ENCODE data around the gene CPNE1. TPM values are rescaled to one million over a fixed set of nuclear protein-coding genes. Genes with fewer than 3 reads are reported as not detected.

Gene CPNE1
- total and polyA plus RNA-seq, 2 of the 8 experiments (the other 6 are each of a cell fraction or from before 2014, with no cell fraction given) = 294 to 346 TPM

GRCh38 chr20:35619196-35620095 lies 45.3 kb downstream of the CPNE1 start:
- Histone ChIP-seq H3K4me2 (ENCODE audit: insufficient read depth in 1 of 2, low read depth in 2 of 2, low read length in 2 of 2) (peak overlapping the region; percentile 78 to 96), H3K23ac (ENCODE audit: insufficient read length) (no peak overlapping the region), H3K4me3 (ENCODE audit: extremely low read depth in 1 of 4, insufficient read depth in 2 of 4, low read depth in 3 of 4, low read length in 4 of 4) (peak overlapping the region; percentile 44 to 63 (median 55)), H3K4me1 (replicated peaks in 1 of 4; ENCODE audit: control insufficient read depth in 3 of 4, insufficient read depth in 4 of 4, low read length in 3 of 4) (peaks cover 0 to 19% (median 8%) of the 10 kb centered on the region in 4 experiments; a peak in 6 of 7 replicates), H3K27me3 (replicated peaks in 1 of 4; ENCODE audit: control insufficient read depth in 3 of 4, extremely low read depth in 1 of 4, insufficient read depth in 3 of 4, low read length in 3 of 4) (peaks cover 0 to 8% (median 7%) of the 10 kb centered on the region in 4 experiments; a peak in 3 of 7 replicates), H4K5ac (ENCODE audit: insufficient read length, low read depth, low read length) (peak overlapping the region; percentile 61), H2BK20ac (ENCODE audit: low read length) (no peak overlapping the region), H3K23me2 (ENCODE audit: low read depth, low read length) (peaks cover 12% of the 10 kb centered on the region; the same call in 1 of the 2 replicates), H2AK5ac (ENCODE audit: low read depth, low read length) (no peak overlapping the region), H2BK15ac (ENCODE audit: low read length) (peak overlapping the region; percentile 95; the same call in 1 of the 2 replicates), H3K27ac (ENCODE audit: low read depth, low read length) (no peak overlapping the region), H3K79me1 (ENCODE audit: low read depth, low read length) (no peaks in the 10 kb centered on the region), H3K14ac (ENCODE audit: insufficient read length) (no peak overlapping the region), H2BK12ac (ENCODE audit: low read depth, low read length) (0 out of 2 replicates have a peak overlapping the region, but pooled peaks have one; percentile 27), H3K56ac (replicated peaks; ENCODE audit: insufficient read length, low read depth, low read length) (peak overlapping the region; percentile 77), H3K4ac (replicated peaks; ENCODE audit: insufficient read length, low read depth, low read length) (no peak overlapping the region), H4K20me1 (replicated peaks in 1 of 2; ENCODE audit: control insufficient read depth in 1 of 2, insufficient read depth in 2 of 2, low read length in 2 of 2) (no peaks in the 10 kb centered on the region), H2BK120ac (replicated peaks; ENCODE audit: low read depth, low read length) (no peak overlapping the region), H4K91ac (replicated peaks; ENCODE audit: insufficient read length, low read length) (no peak overlapping the region), H3K18ac (ENCODE audit: extremely low read depth, low read length) (peak overlapping the region; percentile 62), H4K8ac (ENCODE audit: extremely low read depth, insufficient read depth, low read length) (peak overlapping the region; percentile 91), H2AFZ (ENCODE audit: low read length) (0 out of 2 replicates have a peak overlapping the region, but pooled peaks have one; percentile 36), H3K9ac (replicated peaks in 1 of 4; ENCODE audit: extremely low read depth in 1 of 4, low read depth in 3 of 4, low read length in 3 of 4) (peak overlapping the region in 2 of 4 experiments; percentile 61 to 70; a peak in 4 of 7 replicates), H2BK5ac (ENCODE audit: low read depth, low read length) (peak overlapping the region; percentile 61; the same call in 1 of the 2 replicates), H3K79me2 (ENCODE audit: control insufficient read depth in 1 of 2, insufficient read depth in 2 of 2, low read length in 2 of 2) (no peaks in the 10 kb centered on the region), H3K36me3 (ENCODE audit: control insufficient read depth in 2 of 4, insufficient read depth in 4 of 4, low read length in 3 of 4) (peaks cover 0 to 2% (median 0%) of the 10 kb centered on the region in 4 experiments; a peak in 1 of 8 replicates), H3K9me3 (ENCODE audit: insufficient read depth in 2 of 2, low read depth in 1 of 2, low read length in 1 of 2) (no peaks in the 10 kb centered on the region)
- FAIRE-seq = no peak
- peak; percentile 73 to 95 for DNase-seq (ENCODE audit: low read depth in 1 of 2, low spot score in 2 of 2)
- CTCF ChIA-PET (ENCODE audit: partially characterized antibody) = interaction anchor here (0.5 to 10.1 kb wide), 30 partner anchors 9 to 343 kb away, joined by 3 to 121 read pairs (median 4); partner anchors contain the start of genes CPNE1, RBM12 and SCAND1
- POLR2A ChIA-PET (ENCODE audit: partially characterized antibody) = interaction anchor here (0.6 to 4.8 kb wide), 17 partner anchors 12 to 165 kb away, joined by 3 to 28 read pairs (median 4); partner anchors contain the start of genes CPNE1, ERGIC3, PHF20 and RBM12
- WGBS, 2 experiments (ENCODE audit: extremely low coverage in 1 of 2, insufficient coverage in 1 of 2, insufficient read length in 1 of 2, insufficient replicate concordance in 2 of 2, low coverage in 1 of 2, low lambda C conversion rate in 2 of 2, missing lambda C conversion rate in 1 of 2) = 9% methylated on average over 49 of the region's 49 CpGs; no CpG with 5 or more reads in 1 of the 2 experiments
- TF ChIP-seq HDAC6 (IDR thresholded peaks at IDR 0.05; ENCODE audit: low read depth, low read length) = no peak
- no peak for TF ChIP-seq EZH2 (IDR thresholded peaks at IDR 0.05; ENCODE audit: low read depth, low read length, severe bottlenecking)
- no peak for TF ChIP-seq SP4 (IDR thresholded peaks at IDR 0.05; ENCODE audit: low read length)
- no peak for TF ChIP-seq GTF2F1 (IDR thresholded peaks at IDR 0.05; ENCODE audit: borderline replicate concordance, low read depth, low read length)
- TF ChIP-seq SP1 (IDR thresholded peaks at IDR 0.05; ENCODE audit: low read depth, low read length) = 0 out of 2 replicates have a peak, but pooled peaks have one; percentile 14
- no peak for TF ChIP-seq TEAD4 (IDR thresholded peaks at IDR 0.05; ENCODE audit: low read depth, low read length)
- no peak for TF ChIP-seq ATF2 (IDR thresholded peaks at IDR 0.05; ENCODE audit: low read length)
- no peak for TF ChIP-seq NRF1 (IDR thresholded peaks at IDR 0.05; ENCODE audit: low read depth, low read length)
